Calu3 (cell line): Measurements from ENCODE around the gene ATOH7. TPM values are rescaled to one million over a fixed set of nuclear protein-coding genes. Genes with fewer than 3 reads are reported as not detected.
A peak's percentile ranks its signal among the peaks of the same experiment; 100 is the strongest.

Experiments
- BruUV-seq: library from RNA; stranded (reverse); fragments of 400-500 nt; replicated peaks from 2 replicates; lab custom pipeline; 2021; lab: Mats Ljungman, UMichigan
- CTCF ChIA-PET: fragments of 300-600 bp; sonication (Branson Sonifier 250); formaldehyde crosslinking; loops from one replicate; lab custom pipeline; 2022; ENCODE audit warnings: antibody characterized with exemption; lab: Charles Lee
- DNase-seq: peaks from one replicate; pipeline ENCODE4 v3.0.0; 2022
- H3K27ac Mint-ChIP-seq: one replicate; pipeline ENCODE4 v1.8.0; 2022; ENCODE audit warnings: mixed read lengths; ENCODE audit not compliant: unreplicated experiment
- H3K27me3 Mint-ChIP-seq: one replicate; pipeline ENCODE4 v1.8.0; 2022; ENCODE audit warnings: mixed read lengths; ENCODE audit not compliant: unreplicated experiment
- H3K36me3 Mint-ChIP-seq: one replicate; pipeline ENCODE4 v1.8.0; 2022; ENCODE audit warnings: mild to moderate bottlenecking, moderate library complexity, mixed read lengths; ENCODE audit not compliant: insufficient read depth, unreplicated experiment
- H3K4me1 Mint-ChIP-seq: one replicate; pipeline ENCODE4 v1.8.0; 2022; ENCODE audit warnings: mild to moderate bottlenecking, low read depth, mixed read lengths; ENCODE audit not compliant: unreplicated experiment
- H3K4me3 Mint-ChIP-seq: one replicate; pipeline ENCODE4 v1.8.0; 2022; ENCODE audit warnings: mild to moderate bottlenecking, low read depth, moderate library complexity, mixed read lengths; ENCODE audit not compliant: unreplicated experiment
- H3K9me3 Mint-ChIP-seq: one replicate; pipeline ENCODE4 v1.8.0; 2022; ENCODE audit warnings: low read depth, mixed read lengths; ENCODE audit not compliant: unreplicated experiment
- CTCF ChIP-seq: fragments of 200-600 bp; IDR thresholded peaks from one replicate; pipeline ENCODE4 v1.8.0; 2022; ENCODE audit warnings: antibody characterized with exemption; ENCODE audit not compliant: unreplicated experiment
- intact Hi-C: fragments of 100-400 bp; cut with micrococcal nuclease; formaldehyde crosslinking; loops from one replicate; pipeline ENCODE4 v1.10.0; 2022; ENCODE audit not compliant: unreplicated experiment
- total RNA-seq: library from RNA; stranded (reverse); gene quantifications from 2 replicates; pipeline ENCODE4 v1.2.3, GENCODE V29; 2022

Gene ATOH7
- total RNA-seq, 1 experiment from 2014 or later: not detected

- DNase-seq: no peak
- CTCF ChIA-PET: no interaction called here
- intact Hi-C loops: no loop called here
- no TSS peak for BruUV-seq
- Mint-ChIP-seq H3K4me3 (no peak overlapping the region), H3K9me3 (no peaks in the 10 kb centered on the region), H3K27ac (no peak overlapping the region), H3K36me3 (no peaks in the 10 kb centered on the region), H3K4me1 (no peaks in the 10 kb centered on the region), H3K27me3 (peaks cover 20% of the 10 kb centered on the region)
- TF ChIP-seq CTCF: no peak
Measured at GRCh38 chr10:68224810-68225209, 7.1 kb downstream of the ATOH7 start.

- no peak for TF ChIP-seq CTCF
- H3K9me3 Mint-ChIP-seq: no peaks in the 10 kb centered on the region
- CTCF ChIA-PET: interaction anchor here (0.5 to 1.7 kb wide), 5 partner anchors 11 to 130 kb away, joined by 3 to 4 read pairs (median 3); no protein-coding TSS in a partner anchor
Measured at GRCh38 chr10:68223535-68224165, 8.3 kb downstream of the ATOH7 start.

GRCh38 chr10:68222391-68222790 lies 9.5 kb downstream of the ATOH7 start:
- H3K4me3 Mint-ChIP-seq: no peak overlapping the region
- H3K9me3 Mint-ChIP-seq: no peaks in the 10 kb centered on the region
- no peaks in the 10 kb centered on the region for H3K4me1 Mint-ChIP-seq
- CTCF ChIA-PET: interaction anchor here (1.0 kb wide), 1 partner anchor 10 kb away, joined by 3 read pairs; no protein-coding TSS in a partner anchor
- BruUV-seq: no TSS peak
- DNase-seq: no peak
- intact Hi-C loops: no loop called here
- TF ChIP-seq CTCF: no peak
- no peaks in the 10 kb centered on the region for H3K36me3 Mint-ChIP-seq
- no peak overlapping the region for H3K27ac Mint-ChIP-seq
- peaks cover 12% of the 10 kb centered on the region for H3K27me3 Mint-ChIP-seq

More at GRCh38 chr10:68223535-68224165, 8.3 kb downstream of the ATOH7 start:
- intact Hi-C loops: no loop called here
- Mint-ChIP-seq H3K4me3 (no peak overlapping the region), H3K4me1 (no peaks in the 10 kb centered on the region), H3K27ac (no peak overlapping the region), H3K36me3 (no peaks in the 10 kb centered on the region), H3K27me3 (peaks cover 12% of the 10 kb centered on the region)
- no TSS peak for BruUV-seq
- peak; percentile 43 for DNase-seq

- TF ChIP-seq CTCF: no peak
- no peaks in the 10 kb centered on the region for H3K9me3 Mint-ChIP-seq
- DNase-seq: no peak
- H3K4me3 Mint-ChIP-seq: no peak overlapping the region
- H3K27me3 Mint-ChIP-seq: peaks cover 15% of the 10 kb centered on the region
- no peaks in the 10 kb centered on the region for H3K36me3 Mint-ChIP-seq
- H3K27ac Mint-ChIP-seq: no peak overlapping the region
- intact Hi-C loops: no loop called here
- no peaks in the 10 kb centered on the region for H3K4me1 Mint-ChIP-seq
- CTCF ChIA-PET: no interaction called here
- BruUV-seq: no TSS peak
Measured at GRCh38 chr10:68221196-68221595, 10.7 kb downstream of the ATOH7 start.
